ENCODE measurements around the gene DOK3.

DOK3 gene

DNA sequence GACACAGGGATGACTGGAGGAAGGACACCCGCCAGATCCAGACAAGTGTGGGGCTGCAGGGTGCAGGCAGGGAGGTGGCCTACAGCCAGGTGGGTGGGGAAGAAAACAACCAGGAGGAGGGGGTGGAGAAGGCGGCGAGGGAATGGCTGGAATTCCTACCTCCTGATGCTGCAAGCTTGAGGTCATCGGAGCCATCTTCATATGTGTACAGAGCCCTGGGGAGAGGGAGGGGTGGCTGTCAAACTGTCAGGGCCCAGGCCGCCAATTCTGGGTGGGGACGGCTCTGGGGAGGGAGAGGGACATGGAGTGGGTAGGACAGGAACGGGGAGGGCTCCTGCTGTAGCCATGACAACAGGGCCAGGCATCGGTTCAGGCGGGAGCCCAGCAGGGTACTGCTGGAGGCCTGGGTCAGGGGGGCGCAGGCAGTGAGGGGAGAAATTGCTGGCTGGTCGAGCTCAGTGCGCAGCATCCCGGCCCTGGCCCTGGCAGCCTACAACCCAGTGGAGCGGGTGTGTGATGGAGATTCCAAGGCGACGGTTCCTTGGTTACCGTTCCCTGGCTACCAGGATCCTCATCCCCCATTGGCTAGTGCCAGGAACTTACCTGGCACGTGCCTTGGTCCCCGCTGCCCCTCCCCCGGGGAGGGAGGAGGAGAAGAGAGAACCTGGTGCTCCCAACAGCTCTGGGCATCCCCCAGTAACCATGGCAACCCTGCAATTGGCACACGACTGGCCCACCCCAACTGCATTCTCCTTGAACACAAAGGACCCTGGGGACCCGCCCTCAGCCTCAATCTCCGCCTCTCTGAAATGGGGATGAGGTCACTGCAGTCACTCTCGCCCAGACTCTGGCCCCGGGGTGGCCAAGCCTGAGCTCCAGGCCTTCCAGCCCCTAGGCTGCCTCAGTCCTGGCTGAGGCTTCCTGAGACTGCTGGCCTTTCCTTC is 40.7 kb downstream of the DOK3 start:
- no peak for DNase-seq (ENCODE audit: low read depth in 2 of 2)

DNA sequence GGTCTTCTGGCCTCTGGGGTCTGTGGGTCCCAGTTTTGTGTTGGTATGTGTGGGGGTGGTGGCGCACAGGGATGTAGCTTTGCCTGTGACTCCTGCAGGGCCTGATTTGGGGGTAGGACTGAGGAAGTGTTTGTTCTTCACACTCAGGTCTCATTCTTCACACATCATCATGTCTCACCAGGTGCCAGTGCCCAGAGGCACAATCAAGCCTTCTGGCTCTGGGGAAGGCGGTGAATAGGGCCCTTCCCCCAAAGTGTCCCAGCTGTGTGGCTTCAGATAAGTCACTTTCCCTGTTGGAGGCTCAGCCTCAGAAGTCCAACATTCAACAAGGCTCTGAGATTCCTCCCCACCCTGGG is 41.3 kb downstream of the DOK3 start:
- no peak for DNase-seq (ENCODE audit: low read depth in 2 of 2)

DNA sequence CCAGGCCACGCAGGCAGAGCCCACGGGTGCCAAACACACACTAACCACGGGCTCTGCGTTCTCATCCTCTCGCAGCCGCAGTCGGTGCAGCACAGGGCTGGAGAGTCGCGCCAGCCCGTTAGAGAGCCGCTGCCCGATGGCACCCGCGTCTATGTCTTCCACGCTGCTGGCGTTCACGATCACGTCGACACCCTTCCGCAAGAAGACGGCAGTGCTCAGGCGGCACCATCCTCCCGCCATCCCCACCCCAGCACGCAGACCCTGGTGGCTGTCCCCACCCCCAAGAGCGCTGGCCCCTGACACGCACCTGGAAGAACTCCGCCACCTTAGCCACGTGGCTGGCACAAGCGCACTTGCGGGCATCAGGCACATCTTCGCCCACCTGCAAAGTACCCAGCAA is 42.2 kb downstream of the DOK3 start:
- no peak for DNase-seq (ENCODE audit: low read depth in 2 of 2)

DNA sequence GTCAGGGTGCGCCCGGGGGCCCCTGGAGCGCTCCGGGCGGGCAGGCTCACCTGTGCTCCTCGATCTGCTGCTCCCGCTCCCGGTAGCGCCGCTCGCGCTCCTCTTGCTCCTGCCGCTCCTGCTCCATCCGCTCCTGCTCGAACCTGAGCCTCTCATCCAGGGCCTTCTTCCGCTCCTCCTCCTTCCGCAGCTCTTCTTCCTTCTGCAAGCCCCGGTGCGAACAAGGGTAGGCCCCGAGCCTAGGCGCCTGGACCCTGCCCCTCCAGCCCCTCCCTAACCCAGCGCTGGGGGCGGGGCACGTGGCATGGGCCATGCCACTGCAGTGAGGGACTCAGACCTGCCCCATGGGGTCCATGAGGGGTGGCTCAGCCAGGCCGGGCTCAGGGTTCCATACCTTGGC is 42.8 kb downstream of the DOK3 start:
- no peak for DNase-seq (ENCODE audit: low read depth in 2 of 2)

DNA sequence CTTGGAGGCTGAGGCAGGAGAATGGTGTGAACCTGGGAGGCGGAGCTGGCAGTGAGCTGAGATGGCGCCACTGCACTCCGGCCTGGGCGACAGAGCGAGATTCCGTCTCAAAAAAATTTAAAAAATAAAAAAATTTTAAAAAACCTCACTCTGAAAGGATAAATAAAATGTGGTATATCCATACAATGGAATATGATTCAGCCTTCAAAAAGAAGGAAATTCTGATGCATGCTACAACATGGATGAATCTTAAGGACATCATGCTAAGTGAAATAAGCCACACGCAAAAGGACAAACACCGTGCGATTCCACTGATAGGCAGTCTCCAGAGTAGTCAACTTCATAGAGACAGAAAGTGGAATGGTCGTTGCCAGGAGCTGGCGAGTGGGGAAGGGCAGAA is 44.6 kb downstream of the DOK3 start:
- no peak for DNase-seq (ENCODE audit: low read depth in 2 of 2)

DNA sequence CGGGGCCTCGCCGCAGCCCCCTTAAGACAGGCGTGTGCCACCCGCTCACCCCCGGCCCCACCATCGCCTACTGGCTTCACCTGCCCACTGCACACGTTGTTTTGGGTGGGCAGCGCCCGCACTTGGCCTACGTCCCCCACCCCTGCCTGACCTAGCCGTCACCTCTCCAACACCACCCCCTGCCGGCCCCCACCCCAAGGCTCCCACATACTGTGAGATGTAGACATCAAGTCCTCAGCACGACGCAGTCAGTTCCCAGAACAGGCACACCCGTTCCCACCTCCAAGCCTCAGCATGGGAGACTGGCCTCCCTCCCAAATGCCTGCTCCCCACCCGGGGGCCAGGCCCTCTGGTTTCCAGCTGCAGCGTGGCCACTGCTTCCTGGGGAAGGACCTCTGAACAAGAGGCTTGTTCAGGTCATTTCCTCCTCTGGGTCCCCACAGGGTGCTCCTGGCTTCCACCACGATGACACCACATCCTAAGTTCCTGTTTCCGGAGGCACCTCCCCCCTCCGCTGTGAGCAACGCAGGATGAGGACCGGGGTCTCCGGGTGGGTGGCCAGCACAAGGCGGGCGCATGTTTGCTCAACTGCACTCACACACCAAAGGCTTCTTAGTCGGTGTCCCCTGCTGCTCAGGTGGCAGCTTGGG is 47.5 kb downstream of the DOK3 start:
- DNase-seq (ENCODE audit: low read depth in 2 of 2), result no peak

DNA sequence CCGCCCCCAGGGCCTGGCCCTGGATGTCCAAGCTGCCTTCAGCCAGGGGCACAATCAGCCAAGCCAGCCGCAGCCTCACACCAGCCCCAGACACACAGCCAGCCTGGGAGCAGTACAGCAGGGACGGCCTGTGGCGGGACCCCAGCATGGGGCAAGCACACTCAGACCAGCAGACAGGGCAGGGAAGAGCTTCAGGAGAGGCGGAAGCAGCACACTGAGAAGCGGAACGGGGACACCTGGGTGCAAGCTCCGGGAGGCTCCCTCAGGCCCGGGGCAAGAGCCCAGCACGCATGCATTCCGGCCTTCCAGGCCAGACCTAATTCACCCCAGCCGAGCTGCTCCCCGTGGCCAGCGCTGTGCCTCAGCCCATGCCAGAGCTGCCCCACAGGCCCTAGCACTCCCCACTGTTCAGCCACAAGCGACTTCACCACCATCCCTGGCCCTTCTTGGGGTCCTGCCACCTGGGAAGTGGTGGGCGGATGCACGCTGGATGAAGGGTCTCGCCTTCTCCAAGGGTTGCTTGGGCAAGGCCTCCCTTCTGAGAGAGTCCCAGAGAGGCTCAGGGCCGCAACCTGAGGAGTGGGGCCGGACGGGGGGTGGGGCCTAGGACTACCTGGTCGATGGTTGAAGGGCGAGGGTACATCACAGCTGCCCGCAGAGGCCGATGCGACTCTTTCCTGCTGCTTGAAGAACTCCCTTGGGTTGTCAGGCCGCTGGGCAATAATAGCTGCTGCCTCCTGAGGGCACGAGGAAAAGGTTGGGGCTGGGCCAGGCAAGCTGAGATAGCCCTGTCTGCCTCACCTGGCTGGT is 49.6 kb downstream of the DOK3 start:
- DNase-seq (ENCODE audit: low read depth in 2 of 2), result no peak

DNA sequence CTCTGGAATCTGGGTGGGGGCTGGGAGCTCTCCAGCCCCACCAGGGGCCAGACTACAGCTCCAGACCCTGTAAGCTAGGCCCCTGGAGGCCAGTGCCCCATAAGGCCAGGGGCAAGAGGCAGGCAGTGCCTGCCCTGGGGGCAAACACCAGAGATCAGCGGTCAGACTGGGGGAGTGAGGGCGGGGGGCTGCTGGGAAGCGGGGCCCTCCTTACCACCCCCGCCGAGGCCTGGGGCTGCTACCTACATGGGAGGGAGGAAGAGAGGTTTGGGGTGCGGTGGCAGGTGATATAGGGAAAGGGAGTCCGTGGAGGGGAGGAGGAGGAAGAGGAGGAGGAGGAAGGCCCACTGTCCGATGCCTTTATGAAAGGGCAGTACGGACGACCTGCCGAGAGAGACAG is 50.3 kb downstream of the DOK3 start:
- no peak for DNase-seq (ENCODE audit: low read depth in 2 of 2)

DNA sequence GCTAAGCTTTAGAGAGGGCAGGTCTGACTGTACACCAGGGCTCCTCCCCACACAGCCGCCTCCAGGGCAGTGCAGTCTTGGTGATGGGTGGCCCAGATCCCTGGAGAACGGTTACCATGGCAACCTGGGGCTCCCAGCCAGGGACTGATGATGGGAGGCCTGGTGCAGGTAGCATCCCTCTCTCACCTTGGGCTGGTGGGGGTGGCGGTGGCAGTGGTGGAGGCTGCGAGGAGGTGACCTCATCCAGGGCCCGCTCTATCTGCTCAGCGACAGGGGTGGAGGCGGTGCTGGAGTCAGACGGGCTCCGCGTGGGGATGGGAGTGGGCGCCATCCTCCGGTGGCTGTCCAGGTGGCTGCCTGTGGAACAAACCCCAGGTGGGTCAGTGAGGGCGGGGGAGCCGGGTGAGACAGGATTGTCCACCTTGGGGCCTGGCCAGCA is 50.7 kb downstream of the DOK3 start:
- no peak for DNase-seq (ENCODE audit: low read depth in 2 of 2)

DNA sequence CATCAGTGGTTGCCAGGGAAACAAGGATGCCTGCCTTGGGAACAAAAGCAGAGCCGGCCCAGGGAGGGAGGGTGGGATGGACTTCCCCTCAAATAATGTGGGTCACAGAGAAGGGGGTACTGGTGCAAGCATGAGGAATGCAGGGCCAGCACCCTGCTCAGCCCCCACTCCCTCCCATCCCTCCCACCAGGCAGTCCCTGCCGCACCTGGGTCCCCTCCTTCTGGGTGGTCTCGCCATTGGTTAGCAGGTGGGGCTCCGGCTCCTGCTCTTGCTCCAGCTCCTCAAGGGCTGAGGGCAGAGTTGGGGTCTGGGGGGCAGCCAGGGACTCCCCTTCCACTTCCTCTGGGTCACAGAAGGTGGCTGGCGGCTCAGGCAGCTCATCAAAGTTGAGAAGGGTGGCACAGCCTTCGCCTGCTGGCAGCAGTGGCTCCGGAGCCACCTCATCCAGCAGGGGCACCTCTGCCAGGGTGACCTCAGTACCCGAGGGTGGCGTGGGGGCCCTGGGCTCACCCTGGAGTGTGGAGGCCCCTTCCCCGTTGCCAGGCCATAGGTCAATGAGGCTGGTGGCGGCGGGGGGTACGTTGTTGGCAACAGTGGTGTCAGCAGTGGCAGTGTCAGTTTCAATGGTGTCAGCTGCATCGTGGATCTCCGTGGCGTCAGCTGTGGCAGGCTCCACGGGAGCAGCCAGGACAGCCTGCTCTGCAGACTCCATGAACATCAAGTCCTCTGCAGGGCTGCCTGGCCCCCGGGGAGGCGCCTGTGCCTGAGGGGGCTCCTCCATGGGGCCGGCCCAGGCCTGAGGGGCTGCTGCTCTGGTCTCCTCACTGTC is 51.6 kb downstream of the DOK3 start:
- no peak for DNase-seq (ENCODE audit: low read depth in 2 of 2)

DNA sequence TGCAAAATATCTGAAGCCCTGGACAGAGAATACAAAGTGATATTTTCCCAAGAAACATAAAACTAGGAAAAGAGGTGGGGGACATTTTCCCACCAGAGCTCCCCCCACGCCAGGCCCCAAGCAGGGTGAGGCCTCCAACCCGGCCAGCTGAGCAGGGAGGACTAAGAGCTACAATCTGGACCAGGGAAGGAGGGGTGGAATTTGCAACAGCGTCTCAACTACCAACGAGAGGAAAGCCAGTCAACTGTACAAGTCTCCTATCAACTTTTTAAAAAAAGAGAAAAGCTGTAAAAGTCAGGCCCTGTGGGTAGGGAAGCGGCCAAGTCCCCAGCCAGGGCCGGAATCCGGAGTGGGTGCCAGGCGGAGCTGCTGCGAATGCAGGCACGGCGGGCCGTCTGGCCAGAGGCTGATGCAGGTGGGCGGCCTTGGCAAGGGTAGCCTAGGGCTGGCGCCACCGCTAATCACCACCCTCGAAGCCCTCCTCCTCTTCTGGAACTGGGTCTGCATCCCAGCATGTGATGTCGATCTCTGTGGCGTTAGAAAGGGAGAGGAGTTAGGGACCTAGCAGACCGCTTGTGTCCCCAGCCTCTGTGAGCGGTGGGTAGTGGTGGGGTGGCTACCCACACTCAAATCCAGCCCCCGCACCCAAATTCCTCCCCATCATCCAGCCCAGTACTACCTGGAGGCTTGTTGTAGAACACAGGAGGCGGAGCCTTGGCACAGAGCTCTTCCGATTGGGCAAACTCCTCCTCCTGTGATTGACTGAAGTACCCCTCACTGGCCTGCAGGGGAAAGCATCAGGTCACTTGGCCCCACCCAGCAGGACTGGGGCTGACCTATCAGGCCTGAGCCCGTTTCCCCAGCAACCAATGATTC is 52.4 kb downstream of the DOK3 start:
- DNase-seq (ENCODE audit: low read depth in 2 of 2), result no peak

DNA sequence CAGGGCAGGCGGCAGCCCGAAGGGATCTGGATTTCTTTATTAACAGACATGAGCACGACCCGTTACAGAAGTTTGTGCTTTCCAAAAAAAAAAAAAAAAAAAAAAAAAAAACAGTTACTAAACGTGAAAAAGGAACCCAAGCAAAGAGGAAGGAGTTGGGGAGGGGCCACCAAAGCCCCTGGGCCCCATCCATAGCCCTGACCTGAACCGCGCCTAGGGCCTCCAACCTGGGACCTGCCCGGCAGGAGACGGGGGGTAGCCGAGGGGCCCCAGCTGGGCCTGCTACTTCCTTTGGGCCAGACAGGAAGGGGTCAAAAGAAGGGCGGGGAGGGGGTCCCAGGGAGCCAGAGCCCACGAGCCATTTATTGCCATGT is 53.0 kb downstream of the DOK3 start:
- no peak for DNase-seq (ENCODE audit: low read depth in 2 of 2)

DNA sequence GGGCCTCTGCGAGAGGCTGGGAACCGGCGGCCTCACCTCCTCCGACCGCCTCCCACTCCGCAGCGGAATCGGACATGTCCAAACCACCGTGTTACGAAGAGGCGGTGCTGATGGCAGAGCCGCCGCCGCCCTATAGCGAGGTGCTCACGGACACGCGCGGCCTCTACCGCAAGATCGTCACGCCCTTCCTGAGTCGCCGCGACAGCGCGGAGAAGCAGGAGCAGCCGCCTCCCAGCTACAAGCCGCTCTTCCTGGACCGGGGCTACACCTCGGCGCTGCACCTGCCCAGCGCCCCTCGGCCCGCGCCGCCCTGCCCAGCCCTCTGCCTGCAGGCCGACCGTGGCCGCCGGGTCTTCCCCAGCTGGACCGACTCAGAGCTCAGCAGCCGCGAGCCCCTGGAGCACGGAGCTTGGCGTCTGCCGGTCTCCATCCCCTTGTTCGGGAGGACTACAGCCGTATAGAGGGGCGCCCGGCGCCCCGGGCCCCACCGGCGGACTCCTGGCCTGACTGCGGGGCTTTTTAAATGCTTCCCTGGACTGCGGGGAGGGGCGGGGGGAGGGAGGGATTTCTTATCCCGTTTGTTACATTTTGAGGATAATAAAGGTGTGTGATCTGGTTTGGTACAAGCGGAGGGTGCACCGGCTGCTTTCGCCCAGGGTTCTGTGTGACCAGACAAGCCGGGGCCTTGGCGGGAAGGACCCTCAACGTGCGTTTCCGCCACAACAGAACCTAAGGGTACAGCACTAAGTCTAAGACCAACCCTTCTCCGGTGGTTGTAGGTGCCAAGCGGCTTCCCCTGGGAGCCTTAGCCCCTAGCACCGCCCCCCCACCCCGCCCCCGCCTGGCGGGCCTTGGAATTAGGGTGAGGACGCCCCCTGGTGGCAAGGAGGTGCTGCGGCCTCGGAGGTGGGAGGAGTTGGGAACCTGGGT is 53.7 kb downstream of the DOK3 start:
- DNase-seq (ENCODE audit: low read depth in 2 of 2), result peak; percentile 98

DNA sequence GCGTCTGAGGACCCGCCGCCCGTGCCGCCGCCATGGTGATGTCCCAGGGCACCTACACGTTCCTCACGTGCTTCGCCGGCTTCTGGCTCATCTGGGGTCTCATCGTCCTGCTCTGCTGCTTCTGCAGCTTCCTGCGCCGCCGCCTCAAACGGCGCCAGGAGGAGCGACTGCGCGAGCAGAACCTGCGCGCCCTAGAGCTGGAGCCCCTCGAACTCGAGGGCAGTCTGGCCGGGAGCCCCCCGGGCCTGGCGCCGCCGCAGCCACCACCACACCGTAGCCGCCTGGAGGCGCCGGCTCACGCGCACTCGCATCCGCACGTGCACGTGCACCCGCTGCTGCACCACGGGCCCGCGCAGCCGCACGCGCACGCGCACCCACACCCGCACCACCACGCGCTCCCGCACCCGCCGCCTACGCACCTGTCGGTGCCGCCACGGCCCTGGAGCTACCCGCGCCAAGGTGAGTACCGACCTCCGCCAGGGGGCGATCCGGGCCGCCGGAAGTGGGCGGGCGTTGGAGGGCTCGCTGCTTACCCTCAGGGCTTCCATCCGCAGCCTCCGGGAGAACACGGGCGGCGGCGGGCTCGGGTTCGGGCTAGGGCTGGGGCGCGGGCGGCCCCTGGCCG is 54.5 kb downstream of the DOK3 start:
- peak; percentile 89 to 92 for DNase-seq (ENCODE audit: low read depth in 2 of 2)

DNA sequence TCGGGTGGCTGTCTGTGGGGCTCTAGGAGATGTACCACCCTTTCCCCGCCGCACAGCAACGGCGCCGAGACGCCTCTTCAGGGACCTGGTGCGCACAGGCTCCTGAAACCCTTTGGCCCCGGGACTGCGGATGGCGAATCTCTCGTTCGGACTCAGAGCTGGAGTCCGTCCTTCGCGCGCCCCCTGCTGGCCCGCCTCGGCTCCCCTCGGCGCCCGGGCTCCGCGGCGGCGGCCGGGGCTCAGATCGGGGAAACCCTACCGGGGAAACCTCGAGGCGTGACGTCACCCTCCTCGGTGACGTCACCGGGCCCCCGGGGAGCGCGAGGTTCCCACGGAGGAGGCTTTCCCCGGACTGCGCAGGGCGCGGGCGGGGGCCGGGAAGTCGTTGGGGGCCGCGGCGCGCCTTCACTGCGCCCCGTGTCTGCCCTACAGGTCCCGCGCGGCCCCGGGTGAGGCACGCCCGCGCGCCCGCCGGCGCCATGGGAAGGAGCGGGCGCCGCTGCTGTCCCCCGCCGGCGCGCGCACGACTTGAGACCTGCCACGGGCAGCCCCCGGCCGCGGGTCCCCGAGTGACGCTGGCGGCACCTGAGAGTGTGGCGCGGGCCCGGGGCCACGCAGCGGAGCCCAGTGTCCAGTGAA is 55.1 kb downstream of the DOK3 start:
- DNase-seq (ENCODE audit: low read depth in 2 of 2), result peak; percentile 93 to 96

DNA sequence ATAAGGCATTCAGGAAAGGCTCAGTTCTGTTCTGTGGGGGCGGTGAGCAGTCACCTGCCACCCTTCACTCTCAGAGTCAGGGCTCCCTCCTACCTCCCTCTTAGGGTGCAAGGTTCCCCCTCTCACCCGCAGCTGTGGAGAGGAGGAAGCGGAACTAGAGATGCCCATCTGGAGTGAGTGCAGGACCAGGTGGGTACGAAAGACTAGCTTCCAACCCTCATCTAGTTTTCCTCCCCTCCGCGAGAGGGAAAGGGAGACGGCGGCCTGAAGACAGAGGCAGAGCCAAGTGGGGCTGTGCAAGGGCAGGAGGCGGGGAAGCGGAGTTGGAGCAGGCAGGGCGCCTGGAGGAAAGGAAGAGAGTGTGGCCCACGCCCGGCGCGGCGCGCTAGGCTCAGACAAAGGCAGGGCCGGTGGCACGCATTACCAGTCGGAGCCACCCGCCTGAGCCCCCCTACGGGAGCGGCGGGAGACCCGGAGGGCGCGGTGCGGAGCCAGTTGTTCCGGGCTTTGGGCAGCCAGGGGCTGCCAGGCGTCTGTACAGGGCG is 55.7 kb downstream of the DOK3 start:
- DNase-seq (ENCODE audit: low read depth in 2 of 2), result no peak

DNA sequence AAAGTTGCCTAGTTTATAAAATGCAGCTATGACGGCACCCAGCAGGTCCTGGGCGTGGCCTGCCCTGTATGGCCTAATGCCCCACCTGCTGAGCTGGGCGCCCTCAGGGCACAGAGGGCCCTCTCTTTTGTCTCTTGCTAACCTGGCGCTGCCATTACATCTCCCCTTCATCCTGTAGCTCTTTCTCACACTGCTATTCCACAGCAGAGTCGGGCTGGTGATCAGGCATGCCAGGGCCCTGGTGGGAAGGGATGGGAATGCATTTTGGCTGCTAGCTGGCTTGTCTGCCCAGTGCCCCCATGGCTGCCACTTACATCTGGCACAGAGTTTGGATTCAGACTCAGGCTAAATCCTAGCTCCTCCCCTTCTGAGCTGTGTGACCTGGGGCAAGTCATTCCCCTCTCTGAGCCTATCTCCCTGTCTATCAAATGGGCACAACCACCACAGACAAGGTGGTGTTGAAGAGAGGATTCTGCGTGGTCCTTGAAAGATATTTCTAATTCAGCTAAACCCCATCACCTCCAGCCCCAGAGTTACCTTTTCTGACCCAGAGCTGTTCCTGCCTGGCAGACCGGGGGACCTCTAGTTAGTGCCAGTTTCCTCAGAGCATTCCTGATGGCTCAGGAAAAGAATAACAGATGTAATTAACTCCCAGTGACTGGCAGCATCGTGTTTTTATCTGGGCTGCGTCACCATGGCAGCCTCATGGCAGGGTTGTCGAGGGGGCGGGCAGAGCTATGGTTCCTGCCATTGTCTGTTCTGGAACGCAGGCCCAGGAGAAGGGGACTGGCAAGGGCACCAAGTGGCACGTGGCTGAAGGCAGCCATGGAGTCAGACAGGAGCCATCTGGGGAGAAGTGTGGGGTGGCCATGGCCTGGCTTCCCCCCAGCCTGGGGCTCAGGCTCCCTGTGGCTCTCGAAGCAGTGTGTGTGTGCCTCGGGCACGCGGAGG is 56.7 kb downstream of the DOK3 start:
- no peak for DNase-seq (ENCODE audit: low read depth in 2 of 2)
